ENCODE data around the gene IQCE. TPM values are rescaled to one million over a fixed set of nuclear protein-coding genes. Genes with fewer than 3 reads are reported as not detected.

IQCE gene
- polyA plus RNA-seq, 1 donor from 2014 or later = 21.2 TPM

GRCh38 chr7:2525658-2526630 is 32.8 kb upstream of the IQCE start:
- no peaks in the 10 kb centered on the region for H3F3A ChIP-seq (ENCODE audit: insufficient read depth, low read length, poor library complexity, severe bottlenecking)
- no peaks in the 10 kb centered on the region for H3K36me3 ChIP-seq (ENCODE audit: insufficient read depth, low read length)
- H3K9me3 ChIP-seq (ENCODE audit: low read length) = no peaks in the 10 kb centered on the region
- H3K9ac ChIP-seq (ENCODE audit: low read length) = no peak overlapping the region
- H3K9me2 ChIP-seq (ENCODE audit: insufficient read depth, low read length) = no peaks in the 10 kb centered on the region
- H4K20me1 ChIP-seq (ENCODE audit: insufficient read depth) = no peaks in the 10 kb centered on the region
- no peaks in the 10 kb centered on the region for H3K27me3 ChIP-seq (ENCODE audit: insufficient read depth, low read depth, low read length)
- peaks cover 26% of the 10 kb centered on the region for H3K79me2 ChIP-seq (replicated peaks; ENCODE audit: insufficient read depth, low read length)
- no peak overlapping the region for H3K4me3 ChIP-seq (ENCODE audit: low read length)
- H3K4me2 ChIP-seq (ENCODE audit: low read length) = no peak overlapping the region
- TF ChIP-seq POLR2AphosphoS5 (IDR thresholded peaks at IDR 0.05) = no peak
- TF ChIP-seq MXI1 (conservative IDR thresholded peaks at IDR 0.05; ENCODE audit: poor library complexity, severe bottlenecking) = no peak
- TF ChIP-seq CTCF (IDR thresholded peaks at IDR 0.05; ENCODE audit: poor library complexity, severe bottlenecking) = no peak
- TF ChIP-seq EZH2 (IDR thresholded peaks at IDR 0.05; ENCODE audit: borderline replicate concordance, insufficient read depth, low read length, poor library complexity, severe bottlenecking) = no peak
- H3K27ac ChIP-seq (ENCODE audit: low read length) = no peak overlapping the region
- no peak overlapping the region for H2AFZ ChIP-seq (ENCODE audit: low read depth, low read length)

GRCh38 chr7:2526659-2527504 is 31.9 kb upstream of the IQCE start:
- TF ChIP-seq REST (IDR thresholded peaks at IDR 0.05; ENCODE audit: borderline replicate concordance) (no peak), POLR2AphosphoS5 (IDR thresholded peaks at IDR 0.05) (no peak), TAF1 (IDR thresholded peaks at IDR 0.05; ENCODE audit: low read depth) (no peak), RAD21 (conservative IDR thresholded peaks at IDR 0.05) (no peak), SMC3 (conservative IDR thresholded peaks at IDR 0.05; ENCODE audit: poor library complexity) (no peak), CTCF (IDR thresholded peaks at IDR 0.05; ENCODE audit: poor library complexity, severe bottlenecking) (no peak), EZH2 (IDR thresholded peaks at IDR 0.05; ENCODE audit: borderline replicate concordance, insufficient read depth, low read length, poor library complexity, severe bottlenecking) (no peak), EP300 (conservative IDR thresholded peaks at IDR 0.05; ENCODE audit: poor library complexity, severe bottlenecking) (no peak), MXI1 (conservative IDR thresholded peaks at IDR 0.05; ENCODE audit: poor library complexity, severe bottlenecking) (no peak)
- H3K36me3 ChIP-seq (ENCODE audit: insufficient read depth, low read length) = no peaks in the 10 kb centered on the region
- H3K27me3 ChIP-seq (ENCODE audit: insufficient read depth, low read depth, low read length) = no peaks in the 10 kb centered on the region
- H3K9me3 ChIP-seq (ENCODE audit: low read length) = no peaks in the 10 kb centered on the region
- no peaks in the 10 kb centered on the region for H4K20me1 ChIP-seq (ENCODE audit: insufficient read depth)
- H3K9me2 ChIP-seq (ENCODE audit: insufficient read depth, low read length) = no peaks in the 10 kb centered on the region
- peaks cover 19% of the 10 kb centered on the region for H3K79me2 ChIP-seq (replicated peaks; ENCODE audit: insufficient read depth, low read length)
- H3K4me3 ChIP-seq (ENCODE audit: low read length) = no peak overlapping the region
- no peak overlapping the region for H2AFZ ChIP-seq (ENCODE audit: low read depth, low read length)
- H3K4me2 ChIP-seq (ENCODE audit: low read length) = no peak overlapping the region
- H3K27ac ChIP-seq (ENCODE audit: low read length) = no peak overlapping the region
- H3K9ac ChIP-seq (ENCODE audit: low read length) = no peak overlapping the region
- no peaks in the 10 kb centered on the region for H3F3A ChIP-seq (ENCODE audit: insufficient read depth, low read length, poor library complexity, severe bottlenecking)

All from neural cell (in vitro differentiated cells).